Eye (tissue), 1 donor: ENCODE data around the gene RXFP3.
"Not testable (repeated sequence)": the region's sequence is repeated elsewhere in the genome, so short reads cannot be mapped to it uniquely, and the experiment has no call there.

Experiments
- DNase-seq: peaks from one replicate; pipeline ENCODE4 v3.0.0-alpha.2; 2015

RXFP3 gene

DNA sequence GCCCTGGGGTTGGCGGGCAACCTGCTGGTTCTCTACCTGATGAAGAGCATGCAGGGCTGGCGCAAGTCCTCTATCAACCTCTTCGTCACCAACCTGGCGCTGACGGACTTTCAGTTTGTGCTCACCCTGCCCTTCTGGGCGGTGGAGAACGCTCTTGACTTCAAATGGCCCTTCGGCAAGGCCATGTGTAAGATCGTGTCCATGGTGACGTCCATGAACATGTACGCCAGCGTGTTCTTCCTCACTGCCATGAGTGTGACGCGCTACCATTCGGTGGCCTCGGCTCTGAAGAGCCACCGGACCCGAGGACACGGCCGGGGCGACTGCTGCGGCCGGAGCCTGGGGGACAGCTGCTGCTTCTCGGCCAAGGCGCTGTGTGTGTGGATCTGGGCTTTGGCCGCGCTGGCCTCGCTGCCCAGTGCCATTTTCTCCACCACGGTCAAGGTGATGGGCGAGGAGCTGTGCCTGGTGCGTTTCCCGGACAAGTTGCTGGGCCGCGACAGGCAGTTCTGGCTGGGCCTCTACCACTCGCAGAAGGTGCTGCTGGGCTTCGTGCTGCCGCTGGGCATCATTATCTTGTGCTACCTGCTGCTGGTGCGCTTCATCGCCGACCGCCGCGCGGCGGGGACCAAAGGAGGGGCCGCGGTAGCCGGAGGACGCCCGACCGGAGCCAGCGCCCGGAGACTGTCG lies 976 bp downstream of the RXFP3 start:
- peak; percentile 21 for DNase-seq

- peak; percentile 23 for DNase-seq
These were observed 1.7 kb downstream of the RXFP3 start for GRCh38 chr5:33937707-33938506.

GRCh38 chr5:33938507-33938796 lies 2.3 kb downstream of the RXFP3 start:
- DNase-seq: peak; percentile 15

- no peak for DNase-seq
These were observed 2.7 kb downstream of the RXFP3 start for GRCh38 chr5:33938881-33939280.

- no peak for DNase-seq
These were observed 3.5 kb downstream of the RXFP3 start for GRCh38 chr5:33939556-33940262.

- no peak for DNase-seq
These were observed 4.9 kb downstream of the RXFP3 start for GRCh38 chr5:33941090-33941489.

DNA sequence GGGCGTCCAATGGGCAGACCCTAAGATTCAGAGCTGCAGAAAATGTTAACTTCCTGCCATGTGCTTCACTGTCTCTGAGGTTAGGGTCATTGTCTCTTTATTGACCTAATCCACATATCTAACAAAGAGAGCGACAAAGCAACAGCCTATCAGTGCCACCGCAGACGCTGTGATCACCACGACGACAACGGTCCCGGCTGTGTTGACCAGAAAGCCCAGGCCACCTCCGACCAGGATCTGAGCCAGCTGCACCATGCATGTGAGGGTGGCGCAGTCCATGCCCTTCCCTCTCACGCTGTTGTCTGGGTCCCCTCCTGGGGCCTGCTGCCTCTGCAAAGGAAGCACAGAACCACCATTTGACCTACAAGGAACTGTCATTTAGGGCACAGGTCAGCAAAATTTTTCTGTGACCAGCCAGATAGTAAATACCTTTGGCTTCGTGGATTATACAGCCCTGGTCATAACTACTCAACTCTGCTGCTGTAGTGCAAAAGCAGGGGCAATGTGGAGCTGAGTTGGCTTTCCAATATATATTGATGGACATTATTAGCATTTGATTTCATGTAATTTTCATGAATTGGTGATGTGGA lies 8.5 kb downstream of the RXFP3 start:
- no peak for DNase-seq

DNA sequence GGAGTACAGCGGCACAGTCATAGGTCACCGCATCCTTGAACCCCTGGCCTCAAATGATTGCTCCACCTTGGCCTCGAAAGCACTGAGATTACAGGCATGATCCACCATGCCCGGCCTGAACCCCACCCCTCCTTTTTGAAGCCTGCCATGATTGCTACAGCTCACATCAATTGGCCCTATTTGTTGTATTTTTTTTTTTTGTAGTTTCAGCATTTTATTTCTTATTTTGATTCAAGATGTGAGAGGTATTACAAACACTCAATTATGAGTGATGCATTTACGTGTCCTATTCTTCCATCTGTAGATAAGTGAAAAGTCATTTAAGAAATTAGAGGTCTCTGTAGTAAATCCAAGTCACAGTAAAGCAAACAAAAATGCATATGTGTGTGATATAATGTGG lies 16.0 kb downstream of the RXFP3 start:
- DNase-seq: not testable (repeated sequence)

- no peak for DNase-seq
These were observed 21.5 kb downstream of the RXFP3 start for GRCh38 chr5:33957577-33958150.

DNA sequence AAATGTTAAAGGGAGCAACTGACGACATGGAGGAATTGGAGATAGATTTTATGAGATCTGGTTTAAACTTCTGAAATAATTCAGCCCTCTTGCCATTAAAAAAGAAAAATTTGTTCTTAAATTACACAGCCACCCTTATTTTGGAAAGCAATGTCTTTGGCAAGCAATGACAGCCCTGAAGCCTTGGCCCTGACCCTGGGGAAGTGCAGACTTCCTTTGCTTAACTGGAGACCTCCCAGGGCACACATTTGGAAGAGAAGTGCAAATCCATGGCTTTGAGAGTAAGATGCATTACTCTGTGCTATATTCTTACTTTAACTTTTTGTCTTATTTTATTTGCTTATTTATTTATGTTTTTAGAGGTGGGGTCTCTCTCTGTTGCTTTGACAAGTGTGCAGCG lies 22.0 kb downstream of the RXFP3 start:
- no peak for DNase-seq

DNA sequence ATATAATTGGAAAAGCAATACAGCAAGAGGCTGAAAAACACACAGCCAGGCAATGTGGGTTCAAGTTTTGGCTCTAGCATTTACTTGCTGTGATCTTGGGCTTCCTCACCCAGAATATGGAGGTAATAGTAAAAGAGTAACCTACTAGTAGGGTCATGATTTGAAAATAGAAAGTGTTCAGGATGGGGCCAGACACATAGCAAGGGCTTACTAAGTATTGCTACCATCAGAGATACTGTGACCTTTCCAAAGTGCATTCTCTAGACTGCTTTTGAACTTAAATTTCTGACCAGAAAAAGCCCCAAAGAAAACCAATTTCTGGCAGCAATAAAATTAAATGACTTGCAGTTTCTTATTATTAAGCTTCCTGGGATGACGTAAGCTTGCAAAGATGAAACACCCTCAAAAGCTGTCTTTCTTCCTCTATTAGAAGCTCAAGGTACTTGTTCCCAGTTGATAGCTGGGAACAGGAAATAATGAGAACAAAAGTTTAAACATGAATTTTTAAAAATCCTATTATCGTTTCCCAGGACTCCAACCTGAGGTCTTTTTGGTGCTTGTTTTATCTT lies 28.0 kb downstream of the RXFP3 start:
- no peak for DNase-seq

GRCh38 chr5:33966805-33967204 lies 30.6 kb downstream of the RXFP3 start:
- DNase-seq: no peak

GRCh38 chr5:33968211-33969005 lies 32.2 kb downstream of the RXFP3 start:
- peak; percentile 59 for DNase-seq

GRCh38 chr5:33969572-33970452 lies 33.6 kb downstream of the RXFP3 start:
- peak; percentile 58 for DNase-seq

- no peak for DNase-seq
These were observed 37.1 kb downstream of the RXFP3 start for GRCh38 chr5:33973271-33973670.

GRCh38 chr5:33975852-33976251 lies 39.7 kb downstream of the RXFP3 start:
- DNase-seq: peak; percentile 34

DNA sequence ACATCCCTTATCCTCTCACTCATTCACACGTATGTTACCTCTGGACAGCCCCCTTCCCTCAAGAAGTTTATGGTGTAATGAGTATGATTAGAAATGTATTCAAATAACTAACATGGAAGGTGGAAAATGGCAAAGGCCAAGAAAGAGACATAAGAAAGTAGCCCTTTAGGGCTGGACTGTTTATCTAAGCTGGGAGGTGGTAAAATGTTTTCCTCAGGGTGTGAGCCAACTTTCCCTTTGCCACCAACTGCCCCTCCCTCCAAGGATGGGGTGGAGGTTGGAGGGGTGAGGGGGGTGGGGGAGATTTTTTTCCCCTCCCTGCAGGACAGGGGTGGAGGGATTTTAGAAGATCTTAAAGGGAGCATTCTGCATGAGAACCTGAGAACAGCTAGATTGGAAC lies 40.1 kb downstream of the RXFP3 start:
- no peak for DNase-seq

GRCh38 chr5:33978306-33978705 lies 42.1 kb downstream of the RXFP3 start:
- no peak for DNase-seq

- DNase-seq: no peak
These were observed 43.8 kb downstream of the RXFP3 start for GRCh38 chr5:33980030-33980429.

DNA sequence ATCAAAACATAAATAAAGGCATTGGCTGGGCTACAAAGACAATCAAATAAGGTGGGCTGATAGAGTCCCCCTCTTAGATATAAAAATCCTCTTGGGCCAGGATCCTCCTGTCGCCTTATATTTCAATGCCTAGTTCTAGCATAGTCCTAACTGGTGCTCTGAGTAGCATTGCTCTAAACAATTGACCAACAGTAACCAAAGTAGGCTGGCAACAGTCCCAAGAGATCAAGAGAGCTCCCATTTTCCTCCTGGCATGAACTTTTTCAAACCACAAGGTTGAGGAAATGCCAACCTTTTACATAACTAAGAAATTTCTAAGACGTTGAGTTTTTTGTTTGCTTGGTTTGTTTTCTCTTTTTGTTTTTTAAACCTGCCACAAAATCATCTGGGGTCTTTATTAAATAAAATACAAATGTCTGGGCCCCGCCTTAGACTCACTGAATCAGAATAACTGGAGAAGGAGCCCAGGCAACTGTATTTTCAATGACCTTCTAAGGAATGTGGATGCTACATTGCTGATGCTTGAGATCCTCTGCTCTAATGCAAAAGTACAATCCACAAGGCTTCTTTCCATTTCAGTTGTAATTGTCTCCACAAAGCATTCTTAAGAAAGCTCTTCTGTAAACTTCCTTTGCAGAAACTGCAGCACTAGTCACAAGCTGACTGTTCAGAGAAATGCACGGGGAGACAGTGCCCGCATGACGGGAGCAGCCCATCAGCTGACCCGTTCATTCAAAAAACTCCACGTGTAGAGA lies 45.4 kb downstream of the RXFP3 start:
- DNase-seq: no peak
